ENCODE data around the gene LIMS1. TPM values are rescaled to one million over a fixed set of nuclear protein-coding genes. Genes with fewer than 3 reads are reported as not detected.

Gene LIMS1
- total RNA-seq, 1 donor from 2014 or later, result 19.4 TPM

- Histone ChIP-seq H3K79me2 (ENCODE audit: low read depth) (peaks cover 27% of the 10 kb centered on the region), H2AFZ (replicated peaks) (no peak overlapping the region), H3K4me2 (no peak overlapping the region), H3K4me1 (peaks cover 14% of the 10 kb centered on the region), H4K20me1 (ENCODE audit: low read depth) (no peaks in the 10 kb centered on the region), H3F3A (ENCODE audit: low read depth) (peaks cover 3% of the 10 kb centered on the region), H3K9me3 (ENCODE audit: low read depth) (no peaks in the 10 kb centered on the region), H3K36me3 (no peaks in the 10 kb centered on the region), H3K4me3 (no peak overlapping the region), H3K27ac (no peak overlapping the region), H3K27me3 (no peaks in the 10 kb centered on the region), H3K9ac (no peak overlapping the region)
- H3K4me3 Mint-ChIP-seq, result no peak overlapping the region
- H3K9me3 Mint-ChIP-seq, result no peaks in the 10 kb centered on the region
- H3K4me1 Mint-ChIP-seq, result peaks cover 30% of the 10 kb centered on the region
- H3K36me3 Mint-ChIP-seq, result peaks cover 8% of the 10 kb centered on the region
- H3K27ac Mint-ChIP-seq, result no peak overlapping the region
- DNase-seq (ENCODE audit: low spot score), result no peak
- H3K27me3 Mint-ChIP-seq (ENCODE audit: insufficient read depth, low read depth), result peaks cover 2% of the 10 kb centered on the region
- no peak for TF ChIP-seq EZH2phosphoT487 (IDR thresholded peaks at IDR 0.05)
These were observed 53.4 kb downstream of the LIMS1 start for GRCh38 chr2:108587621-108588020.

GRCh38 chr2:108588070-108588668 lies 53.9 kb downstream of the LIMS1 start:
- peaks cover 8% of the 10 kb centered on the region for H3K36me3 Mint-ChIP-seq
- peaks cover 20% of the 10 kb centered on the region for H3K4me1 ChIP-seq
- no peaks in the 10 kb centered on the region for H4K20me1 ChIP-seq (ENCODE audit: low read depth)
- H3K9me3 ChIP-seq (ENCODE audit: low read depth), result no peaks in the 10 kb centered on the region
- H3K9me3 Mint-ChIP-seq, result no peaks in the 10 kb centered on the region
- peaks cover 9% of the 10 kb centered on the region for H3F3A ChIP-seq (ENCODE audit: low read depth)
- no peak overlapping the region for H2AFZ ChIP-seq (replicated peaks)
- TF ChIP-seq CTCF (IDR thresholded peaks at IDR 0.05) (no peak), EZH2phosphoT487 (IDR thresholded peaks at IDR 0.05) (no peak), EZH2 (IDR thresholded peaks at IDR 0.05) (no peak)
- peaks cover 2% of the 10 kb centered on the region for H3K27me3 Mint-ChIP-seq (ENCODE audit: insufficient read depth, low read depth)
- no peaks in the 10 kb centered on the region for H3K36me3 ChIP-seq
- DNase-seq (ENCODE audit: low spot score), result no peak
- H3K27me3 ChIP-seq, result no peaks in the 10 kb centered on the region
- H3K4me3 ChIP-seq, result no peak overlapping the region
- peaks cover 28% of the 10 kb centered on the region for H3K79me2 ChIP-seq (ENCODE audit: low read depth)
- H3K4me1 Mint-ChIP-seq, result peaks cover 33% of the 10 kb centered on the region
- no peak overlapping the region for H3K27ac Mint-ChIP-seq
- no peak overlapping the region for H3K4me2 ChIP-seq
- no peak overlapping the region for H3K27ac ChIP-seq
- H3K9ac ChIP-seq, result no peak overlapping the region
- no peak overlapping the region for H3K4me3 Mint-ChIP-seq

GRCh38 chr2:108589372-108589771 lies 55.1 kb downstream of the LIMS1 start:
- Mint-ChIP-seq H3K27ac (no peak overlapping the region), H3K4me1 (peaks cover 44% of the 10 kb centered on the region), H3K27me3 (ENCODE audit: insufficient read depth, low read depth) (peaks cover 2% of the 10 kb centered on the region), H3K4me3 (no peak overlapping the region), H3K36me3 (peaks cover 8% of the 10 kb centered on the region), H3K9me3 (no peaks in the 10 kb centered on the region)
- Histone ChIP-seq H3K4me2 (no peak overlapping the region), H3K9me3 (ENCODE audit: low read depth) (no peaks in the 10 kb centered on the region), H3K4me3 (no peak overlapping the region), H3K79me2 (ENCODE audit: low read depth) (peaks cover 24% of the 10 kb centered on the region), H4K20me1 (ENCODE audit: low read depth) (no peaks in the 10 kb centered on the region), H3K36me3 (no peaks in the 10 kb centered on the region), H3K4me1 (peaks cover 32% of the 10 kb centered on the region), H3K27me3 (no peaks in the 10 kb centered on the region), H2AFZ (replicated peaks) (no peak overlapping the region), H3K9ac (no peak overlapping the region), H3K27ac (no peak overlapping the region), H3F3A (ENCODE audit: low read depth) (peaks cover 18% of the 10 kb centered on the region)
- TF ChIP-seq CTCF (IDR thresholded peaks at IDR 0.05), result no peak
- TF ChIP-seq EZH2 (IDR thresholded peaks at IDR 0.05), result no peak
- no peak for TF ChIP-seq EZH2phosphoT487 (IDR thresholded peaks at IDR 0.05)
- DNase-seq (ENCODE audit: low spot score), result no peak

GRCh38 chr2:108589781-108590180 lies 55.5 kb downstream of the LIMS1 start:
- no peak for DNase-seq (ENCODE audit: low spot score)
- no peaks in the 10 kb centered on the region for H3K27me3 ChIP-seq
- Mint-ChIP-seq H3K27me3 (ENCODE audit: insufficient read depth, low read depth) (peaks cover 2% of the 10 kb centered on the region), H3K4me1 (peaks cover 47% of the 10 kb centered on the region), H3K4me3 (no peak overlapping the region), H3K9me3 (no peaks in the 10 kb centered on the region), H3K36me3 (peaks cover 8% of the 10 kb centered on the region), H3K27ac (no peak overlapping the region)
- no peaks in the 10 kb centered on the region for H3K9me3 ChIP-seq (ENCODE audit: low read depth)
- H3K9ac ChIP-seq, result no peak overlapping the region
- H3K36me3 ChIP-seq, result no peaks in the 10 kb centered on the region
- H4K20me1 ChIP-seq (ENCODE audit: low read depth), result no peaks in the 10 kb centered on the region
- H3F3A ChIP-seq (ENCODE audit: low read depth), result peaks cover 18% of the 10 kb centered on the region
- H3K4me2 ChIP-seq, result no peak overlapping the region
- no peak overlapping the region for H3K4me3 ChIP-seq
- no peak for TF ChIP-seq EZH2phosphoT487 (IDR thresholded peaks at IDR 0.05)
- no peak for TF ChIP-seq EZH2 (IDR thresholded peaks at IDR 0.05)
- no peak for TF ChIP-seq CTCF (IDR thresholded peaks at IDR 0.05)
- H2AFZ ChIP-seq (replicated peaks), result no peak overlapping the region
- H3K79me2 ChIP-seq (ENCODE audit: low read depth), result peaks cover 25% of the 10 kb centered on the region
- peaks cover 36% of the 10 kb centered on the region for H3K4me1 ChIP-seq
- H3K27ac ChIP-seq, result no peak overlapping the region
